Osteoblast (primary cell): ENCODE results near the gene HGF. TPM values are rescaled to one million over a fixed set of nuclear protein-coding genes. Genes with fewer than 3 reads are reported as not detected.

Experiments
- DNase-seq: peaks from one replicate; pipeline ENCODE4 v3.0.0; 2011; ENCODE audit warnings: low spot score, mixed read lengths; ENCODE audit not compliant: insufficient read length; ENCODE audit errors: missing footprints
- H2AFZ ChIP-seq: 2 replicates; pipeline ENCODE4 v1.6.0; 2011; ENCODE audit warnings: mild to moderate bottlenecking, low read length
- H3K27ac ChIP-seq: 2 replicates; pipeline ENCODE4 v1.5.1; 2011; ENCODE audit warnings: mild to moderate bottlenecking, low read depth, low read length, moderate library complexity
- H3K27me3 ChIP-seq: 2 replicates; pipeline ENCODE4 v1.6.0; 2012; ENCODE audit warnings: mild to moderate bottlenecking, control low read depth, inconsistent platforms, low read length, moderate library complexity; ENCODE audit not compliant: insufficient read depth
- H3K36me3 ChIP-seq: 2 replicates; pipeline ENCODE4 v1.5.1; 2011; ENCODE audit warnings: mild to moderate bottlenecking, low read length, control low read depth, moderate library complexity; ENCODE audit not compliant: insufficient read depth
- H3K4me1 ChIP-seq: 2 replicates; pipeline ENCODE4 v1.5.1; 2011; ENCODE audit warnings: mild to moderate bottlenecking, low read length, control low read depth, moderate library complexity; ENCODE audit not compliant: insufficient read depth
- H3K4me2 ChIP-seq: 2 replicates; pipeline ENCODE4 v1.6.0; 2011; ENCODE audit warnings: mild to moderate bottlenecking, low read length; ENCODE audit not compliant: insufficient read depth
- H3K4me3 ChIP-seq: fragments of 200-600 bp; sonication (generic); 3 replicates; pipeline ENCODE4 v1.5.1; 2012; ENCODE audit warnings: mild to moderate bottlenecking, low read length, inconsistent platforms; ENCODE audit not compliant: insufficient read depth
- H3K79me2 ChIP-seq: 2 replicates; pipeline ENCODE4 v1.6.0; 2012; ENCODE audit warnings: mild to moderate bottlenecking, low read length, control low read depth, inconsistent platforms; ENCODE audit not compliant: insufficient read depth
- H3K9me3 ChIP-seq: 2 replicates; pipeline ENCODE4 v1.5.1; 2011; ENCODE audit warnings: low read depth, low read length, control low read depth
- H4K20me1 ChIP-seq: 2 replicates; pipeline ENCODE4 v1.6.0; 2012; ENCODE audit warnings: mild to moderate bottlenecking, low read length, control low read depth; ENCODE audit not compliant: insufficient read depth
- CTCF ChIP-seq: IDR thresholded peaks from 2 replicates; pipeline ENCODE4 v1.5.1; 2011; ENCODE audit warnings: mild to moderate bottlenecking, low read depth, low read length, moderate library complexity; ENCODE audit errors: extremely low read depth
- total RNA-seq: library from RNA; depleted of rRNA; stranded (reverse); fragments of >200 nt; gene quantifications from 2 replicates; pipeline ENCODE4 v1.2.3, GENCODE V29; 2012

Gene HGF
- total RNA-seq, 1 donor = 41.3 TPM

GRCh38 chr7:81710751-81711150 is 59.1 kb downstream of the HGF start:
- H3K4me3 ChIP-seq = no peak overlapping the region
- TF ChIP-seq CTCF = no peak
- H3K4me2 ChIP-seq = no peak overlapping the region
- no peaks in the 10 kb centered on the region for H3K79me2 ChIP-seq
- DNase-seq = no peak
- no peak overlapping the region for H2AFZ ChIP-seq
- no peak overlapping the region for H3K27ac ChIP-seq
- peaks cover 19% of the 10 kb centered on the region for H3K36me3 ChIP-seq
- H3K4me1 ChIP-seq = peaks cover 1% of the 10 kb centered on the region
- no peaks in the 10 kb centered on the region for H4K20me1 ChIP-seq
- no peaks in the 10 kb centered on the region for H3K9me3 ChIP-seq
- H3K27me3 ChIP-seq = no peaks in the 10 kb centered on the region

GRCh38 chr7:81709836-81710235 is 60.0 kb downstream of the HGF start:
- Histone ChIP-seq H3K27ac (no peak overlapping the region), H4K20me1 (no peaks in the 10 kb centered on the region), H3K27me3 (no peaks in the 10 kb centered on the region), H3K4me3 (no peak overlapping the region), H3K9me3 (no peaks in the 10 kb centered on the region), H2AFZ (no peak overlapping the region), H3K79me2 (no peaks in the 10 kb centered on the region), H3K4me2 (no peak overlapping the region), H3K4me1 (peaks cover under 1% of the 10 kb centered on the region), H3K36me3 (peaks cover 19% of the 10 kb centered on the region)
- DNase-seq = no peak
- no peak for TF ChIP-seq CTCF

- H3K4me2 ChIP-seq = no peak overlapping the region
- DNase-seq = no peak
Measured at GRCh38 chr7:81707966-81708365, 61.9 kb downstream of the HGF start.

GRCh38 chr7:81707196-81707595 is 62.7 kb downstream of the HGF start:
- no peak for DNase-seq
- peaks cover 5% of the 10 kb centered on the region for H3K4me1 ChIP-seq
- H3K27me3 ChIP-seq = no peaks in the 10 kb centered on the region
- no peak overlapping the region for H2AFZ ChIP-seq
- no peak overlapping the region for H3K27ac ChIP-seq
- peaks cover 27% of the 10 kb centered on the region for H3K36me3 ChIP-seq
- no peak for TF ChIP-seq CTCF
- no peaks in the 10 kb centered on the region for H3K9me3 ChIP-seq
- H3K79me2 ChIP-seq = no peaks in the 10 kb centered on the region
- H3K4me3 ChIP-seq = no peak overlapping the region
- no peak overlapping the region for H3K4me2 ChIP-seq
- H4K20me1 ChIP-seq = no peaks in the 10 kb centered on the region

More at GRCh38 chr7:81707966-81708365, 61.9 kb downstream of the HGF start:
- H3K79me2 ChIP-seq = no peaks in the 10 kb centered on the region
- H3K36me3 ChIP-seq = peaks cover 19% of the 10 kb centered on the region
- H3K4me3 ChIP-seq = no peak overlapping the region
- no peaks in the 10 kb centered on the region for H3K27me3 ChIP-seq
- no peak overlapping the region for H2AFZ ChIP-seq
- no peak for TF ChIP-seq CTCF
- H3K27ac ChIP-seq = no peak overlapping the region
- H4K20me1 ChIP-seq = no peaks in the 10 kb centered on the region
- H3K9me3 ChIP-seq = no peaks in the 10 kb centered on the region
- H3K4me1 ChIP-seq = peaks cover 5% of the 10 kb centered on the region
